ENCODE data around the gene ZNF219.
A peak's percentile ranks its signal among the peaks of the same experiment; 100 is the strongest.

Gene ZNF219

GRCh38 chr14:21102521-21103410, 4.3 kb upstream of the ZNF219 start:
- no peak for DNase-seq (ENCODE audit: low read depth in 2 of 2)

GRCh38 chr14:21101802-21102413, 3.5 kb upstream of the ZNF219 start:
- no peak for DNase-seq (ENCODE audit: low read depth in 2 of 2)

GRCh38 chr14:21100931-21101330, 2.5 kb upstream of the ZNF219 start, which contains the start of gene TMEM253:
TSS of gene TMEM253 (plus strand) at chr14:21101066. CDS start at chr14:21101344, 278 bp downstream.
- no peak for DNase-seq (ENCODE audit: low read depth in 2 of 2)

- DNase-seq (ENCODE audit: low read depth in 2 of 2): no peak
Observed at GRCh38 chr14:21099596-21099985, 1.1 kb upstream of the ZNF219 start.

GRCh38 chr14:21098892-21099595, 589 bp upstream of the ZNF219 start:
- no peak for DNase-seq (ENCODE audit: low read depth in 2 of 2)

- no peak for DNase-seq (ENCODE audit: low read depth in 2 of 2)
Observed at GRCh38 chr14:21097636-21098075, 799 bp downstream of the ZNF219 start.

- DNase-seq (ENCODE audit: low read depth in 2 of 2): no peak
Observed at GRCh38 chr14:21096978-21097635, 1.3 kb downstream of the ZNF219 start.

- no peak for DNase-seq (ENCODE audit: low read depth in 2 of 2)
Observed at GRCh38 chr14:21096438-21096837, 2.0 kb downstream of the ZNF219 start.

GRCh38 chr14:21095430-21096205, 2.8 kb downstream of the ZNF219 start:
- DNase-seq (ENCODE audit: low read depth in 2 of 2): no peak

GRCh38 chr14:21093769-21094681, 4.4 kb downstream of the ZNF219 start:
- DNase-seq (ENCODE audit: low read depth in 2 of 2): no peak

GRCh38 chr14:21093018-21093417, 5.4 kb downstream of the ZNF219 start:
- no peak for DNase-seq (ENCODE audit: low read depth in 2 of 2)

GRCh38 chr14:21092273-21093011, 6.0 kb downstream of the ZNF219 start:
- peak; percentile 81 to 90 for DNase-seq (ENCODE audit: low read depth in 2 of 2)

GRCh38 chr14:21091821-21092272, 6.6 kb downstream of the ZNF219 start:
- no peak for DNase-seq (ENCODE audit: low read depth in 2 of 2)

GRCh38 chr14:21090940-21091663, 7.4 kb downstream of the ZNF219 start:
- no peak for DNase-seq (ENCODE audit: low read depth in 2 of 2)

GRCh38 chr14:21090194-21090939, 8.1 kb downstream of the ZNF219 start:
- peak in 1 of 2 donors; percentile 36 for DNase-seq (ENCODE audit: low read depth in 2 of 2)

GRCh38 chr14:21089877-21090193, 8.6 kb downstream of the ZNF219 start:
- no peak for DNase-seq (ENCODE audit: low read depth in 2 of 2)

- no peak for DNase-seq (ENCODE audit: low read depth in 2 of 2)
Observed at GRCh38 chr14:21089271-21089670, 9.2 kb downstream of the ZNF219 start.

- no peak for DNase-seq (ENCODE audit: low read depth in 2 of 2)
Observed at GRCh38 chr14:21088687-21089086, 9.8 kb downstream of the ZNF219 start.

Data from stimulated activated CD8-positive, alpha-beta memory T cell treated with anti-CD3 and anti-CD28 coated beads, Interleukin-2, amount 100 ng/mL, for 48 hours (primary cell).